HuH-7.5 (cell line): ENCODE data around the gene ANKRD16.
"Not testable (repeated sequence)": the region's sequence is repeated elsewhere in the genome, so short reads cannot be mapped to it uniquely, and the experiment has no call there.

Experiments used
- DNase-seq: peaks from one replicate; pipeline ENCODE4 v3.0.0; 2011; ENCODE audit warnings: low spot score

The ANKRD16 gene

DNA sequence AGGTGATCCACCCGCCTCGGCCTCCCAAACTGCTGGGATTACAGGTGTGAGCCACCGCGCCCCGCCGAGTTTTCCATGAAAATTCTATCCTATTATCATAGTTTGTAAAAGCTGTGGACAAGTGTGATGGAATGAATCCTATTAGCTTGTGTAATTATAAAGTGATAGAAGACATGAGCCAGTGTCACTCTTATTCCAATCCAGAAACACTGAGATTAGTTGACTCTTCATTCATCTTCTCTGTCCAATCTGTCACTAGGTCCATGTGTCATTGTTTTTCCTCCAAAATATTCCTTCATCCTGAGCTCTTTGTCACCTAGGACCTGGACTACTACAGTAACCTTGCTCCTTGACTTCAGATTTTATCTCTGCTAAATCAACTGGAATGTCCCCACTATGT, 13.9 kb upstream of the ANKRD16 start:
- DNase-seq: no peak

DNA sequence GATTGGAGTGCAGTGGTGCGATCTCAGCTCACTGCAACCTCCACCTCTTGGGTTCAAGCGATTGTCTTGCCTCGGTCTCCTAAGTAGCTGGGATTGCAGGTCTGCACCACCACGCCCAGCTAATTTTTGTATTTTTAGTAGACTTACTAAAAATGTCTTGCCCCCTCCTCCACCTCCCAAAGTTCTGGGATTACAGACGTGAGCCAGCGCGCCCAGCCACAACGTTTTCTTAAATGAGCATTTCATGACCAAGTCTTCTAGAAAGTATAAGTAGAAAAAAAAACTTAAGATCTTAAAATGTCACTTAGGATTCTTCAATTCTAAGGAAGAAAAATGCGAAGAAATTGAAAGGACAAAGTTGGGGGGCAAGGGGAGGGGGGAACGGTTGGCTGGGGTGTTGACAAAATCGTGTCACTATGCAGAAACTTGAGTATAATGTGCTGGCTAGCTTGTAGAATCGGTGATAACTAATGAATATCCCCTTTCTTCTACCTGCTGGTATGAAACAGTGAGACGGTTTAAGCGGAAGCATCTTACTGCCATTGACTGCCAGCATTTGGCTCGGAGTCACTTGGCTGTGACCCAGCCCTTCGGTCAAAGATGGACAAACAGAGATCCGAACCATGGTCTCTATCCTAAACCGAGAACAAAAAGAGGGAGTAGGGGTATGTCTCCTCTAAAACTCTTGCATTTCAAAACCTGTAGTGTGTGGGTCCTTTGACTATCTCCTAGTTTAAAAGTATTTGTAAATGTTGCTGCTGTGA, 13.0 kb upstream of the ANKRD16 start:
- no peak for DNase-seq

DNA sequence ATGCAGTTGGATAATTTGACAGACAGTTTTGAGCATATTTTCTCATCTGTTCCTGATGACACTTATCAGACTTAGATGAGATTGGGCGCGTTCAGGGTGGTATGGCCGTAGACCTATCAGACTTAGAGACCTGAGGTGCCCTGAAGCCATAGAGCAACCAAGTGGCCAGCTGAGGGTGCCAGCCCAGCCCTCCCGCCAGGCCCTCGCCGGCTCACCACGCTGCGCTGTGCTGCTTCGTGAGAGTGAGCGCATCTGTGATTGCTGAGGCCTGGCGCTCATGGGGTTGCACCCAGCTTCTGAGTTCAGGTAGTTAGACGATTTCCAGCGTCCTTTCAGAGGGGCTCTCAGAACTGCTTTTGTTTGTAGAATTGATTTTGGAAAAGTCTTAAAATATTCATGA, 10.6 kb upstream of the ANKRD16 start:
- no peak for DNase-seq

DNA sequence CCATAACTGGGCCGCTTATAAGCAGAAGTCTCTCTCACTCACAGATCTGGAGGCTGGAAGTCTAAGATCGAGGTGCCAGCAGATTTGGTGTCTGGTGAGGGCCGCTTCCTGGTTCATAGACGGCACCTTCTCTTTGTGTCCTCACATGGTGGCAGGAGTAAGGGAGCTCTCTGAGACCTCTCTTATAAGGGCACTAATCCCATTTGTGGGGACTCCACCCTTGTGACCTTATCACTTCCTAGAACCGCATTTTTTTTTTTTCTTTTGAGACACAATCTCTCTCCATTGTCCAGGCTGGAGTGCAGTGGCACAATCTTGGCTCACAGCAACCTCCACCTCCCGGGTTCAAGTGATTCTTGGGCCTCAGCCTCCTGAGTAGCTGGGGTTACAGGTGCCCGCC, 8.5 kb upstream of the ANKRD16 start:
- no peak for DNase-seq

DNA sequence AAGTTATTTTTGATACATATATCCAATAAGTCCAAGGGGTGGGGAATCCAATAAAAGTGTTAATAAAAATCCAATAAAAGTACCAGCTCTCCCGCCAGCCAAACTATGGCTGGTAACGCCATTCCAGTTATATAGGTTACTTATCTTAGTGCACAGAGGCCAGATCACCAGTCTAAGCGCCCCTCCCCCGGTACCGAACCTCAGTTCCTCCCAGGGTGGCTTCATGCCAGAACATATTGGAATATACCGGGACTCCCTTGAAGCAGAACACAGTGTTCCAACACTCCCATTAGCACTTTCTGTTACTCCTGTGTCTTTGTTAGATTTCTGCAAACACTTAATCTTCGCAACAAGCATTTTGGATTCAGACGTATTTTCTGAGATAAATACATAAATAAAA, 7.8 kb upstream of the ANKRD16 start:
- DNase-seq: no peak

DNA sequence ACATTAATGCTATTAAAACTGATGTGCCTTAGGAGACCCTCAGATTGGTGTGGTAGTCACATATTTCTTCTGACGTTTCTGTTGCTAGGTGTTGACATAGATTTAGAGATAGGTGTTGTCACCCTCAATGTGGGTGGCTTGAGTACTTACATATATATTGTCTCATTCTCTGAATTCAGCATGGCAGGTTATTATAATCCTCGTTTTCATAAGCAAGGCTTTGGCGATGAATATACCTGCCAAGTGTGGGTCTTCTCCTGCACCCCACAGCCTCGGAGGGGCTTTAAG, 7.3 kb upstream of the ANKRD16 start:
- DNase-seq: no peak

DNA sequence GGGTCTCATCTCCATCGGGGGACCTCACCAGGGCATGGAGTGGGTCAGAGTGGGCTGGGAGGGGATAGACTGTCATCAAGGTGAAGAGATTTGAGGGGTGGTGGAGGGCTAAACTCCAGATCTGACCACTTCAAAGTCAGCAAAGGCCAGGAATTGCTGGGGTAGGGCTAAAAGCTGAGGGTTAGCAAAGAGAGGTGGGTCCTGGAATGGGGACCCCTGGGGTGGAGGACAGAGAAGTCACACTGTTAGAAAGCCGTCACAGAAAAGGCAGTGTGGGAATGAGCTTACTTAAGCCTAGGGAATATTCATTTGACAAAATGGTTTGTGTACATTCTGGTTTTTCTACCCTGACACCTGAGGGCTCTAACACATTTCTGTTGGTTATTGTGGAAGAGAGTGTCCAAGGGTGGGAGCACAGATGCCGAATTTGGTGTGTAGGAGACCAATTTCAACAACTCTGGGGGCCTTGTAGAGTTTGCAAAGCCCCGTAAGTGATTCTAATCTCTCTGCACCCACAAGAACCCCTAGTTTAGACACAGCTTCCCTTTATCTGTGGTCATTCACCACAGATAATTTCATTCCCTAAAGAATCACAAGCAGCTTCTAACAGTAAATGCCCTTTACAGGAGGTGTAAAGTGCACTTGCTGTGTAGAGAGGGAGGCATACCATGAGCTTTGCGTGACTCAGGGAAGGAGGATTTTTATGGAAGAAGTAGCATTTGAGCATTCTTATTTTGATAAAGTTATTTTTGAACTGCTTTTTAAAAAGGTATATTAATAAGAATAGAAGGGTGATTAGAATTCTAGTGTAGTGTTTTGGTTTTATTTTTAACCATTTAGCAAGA, 6.7 kb upstream of the ANKRD16 start:
- DNase-seq: no peak

DNA sequence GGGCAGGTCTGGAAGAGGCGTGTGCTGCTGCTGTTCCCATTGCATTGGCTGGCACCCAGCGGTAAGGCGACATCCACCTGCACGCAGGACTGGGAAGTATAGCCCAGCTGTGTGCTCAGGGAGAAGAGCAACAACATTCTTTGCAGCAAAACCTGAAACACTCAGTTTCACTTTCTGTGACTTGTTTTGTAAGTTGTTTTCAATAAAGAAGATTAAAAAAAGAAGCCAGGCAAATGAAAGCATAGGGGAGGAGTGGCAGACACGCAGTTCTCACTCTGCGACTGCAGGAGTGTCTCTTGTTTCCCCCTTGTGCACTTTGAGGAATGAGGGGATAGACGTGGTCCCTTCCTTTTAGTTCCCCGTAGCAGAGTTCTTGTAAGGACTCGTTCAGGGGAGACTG, 6.1 kb upstream of the ANKRD16 start:
- no peak for DNase-seq

DNA sequence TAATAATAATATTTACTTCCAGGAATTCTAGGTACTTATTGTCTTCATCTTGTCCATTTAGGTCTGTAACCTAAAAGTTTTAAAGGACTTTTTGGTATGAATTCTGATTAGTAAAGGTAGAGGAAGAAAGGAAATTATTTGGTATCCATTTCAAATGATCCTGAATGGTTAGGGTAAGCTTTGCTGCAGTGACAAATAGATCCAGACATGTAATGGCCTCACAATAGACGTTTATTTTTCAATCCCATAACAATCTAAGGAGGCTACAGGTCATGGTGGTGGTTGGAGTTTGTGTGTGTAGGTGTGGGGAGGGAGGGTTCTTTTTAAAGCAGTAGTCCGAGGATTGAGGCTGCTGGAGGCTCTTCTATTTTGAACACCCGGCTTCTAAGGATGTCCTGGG, 5.7 kb upstream of the ANKRD16 start:
- DNase-seq: no peak

DNA sequence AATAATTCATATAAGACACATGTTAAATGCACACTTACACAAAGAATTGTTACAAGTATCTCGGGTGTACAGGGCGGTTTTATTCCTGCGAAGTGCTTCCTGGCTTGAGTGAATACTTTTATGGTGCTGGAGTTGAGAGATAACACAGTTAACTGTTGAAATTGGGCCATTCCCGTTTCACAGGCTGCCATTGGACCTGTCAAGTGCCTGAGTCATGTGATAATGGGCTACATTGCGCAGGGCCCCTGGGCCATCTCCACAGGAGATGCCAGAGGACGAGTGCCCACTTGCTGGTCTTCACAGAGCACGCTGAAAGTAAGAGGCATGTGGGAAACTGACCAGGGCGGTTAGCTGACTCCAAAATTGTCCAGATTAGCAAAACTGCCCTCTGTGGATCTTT, 5.2 kb upstream of the ANKRD16 start:
- no peak for DNase-seq

DNA sequence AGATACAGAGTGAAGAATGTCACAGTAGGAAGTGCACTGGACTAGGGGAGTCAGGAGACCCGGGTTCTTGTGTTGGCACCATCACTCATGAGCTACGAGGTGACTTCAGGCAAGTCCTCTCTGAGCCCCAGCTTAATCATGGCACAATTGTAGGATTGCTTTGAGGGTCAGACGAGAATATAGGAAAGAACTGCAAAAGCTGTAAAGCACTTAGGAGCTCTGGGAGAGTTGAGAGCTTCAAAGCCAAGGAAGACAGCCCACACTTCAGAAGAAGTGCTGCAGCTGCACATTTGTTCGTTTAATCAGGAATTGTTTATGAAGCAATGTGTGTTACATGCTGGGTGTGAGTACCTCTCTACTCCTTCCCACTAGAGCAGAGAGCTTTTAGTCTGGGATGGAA, 4.7 kb upstream of the ANKRD16 start:
- no peak for DNase-seq

DNA sequence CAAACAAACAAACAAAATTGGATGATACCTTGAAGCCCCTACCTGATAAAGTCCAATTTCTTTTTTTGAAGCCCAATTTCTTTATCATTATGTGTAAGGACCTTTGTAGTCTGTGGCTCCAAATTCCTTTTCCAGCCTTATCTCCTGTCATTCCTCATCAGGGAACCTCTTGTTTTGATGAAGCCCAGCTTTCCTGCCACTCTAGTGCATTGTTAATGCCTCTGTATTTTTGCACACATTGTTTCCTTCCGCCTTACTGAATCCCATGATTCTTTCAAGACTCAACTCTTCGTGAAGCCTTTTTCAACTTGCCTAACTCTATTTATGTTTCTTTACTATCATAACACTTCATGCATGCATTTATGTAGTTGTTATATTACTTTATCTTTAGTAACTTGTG, 3.6 kb upstream of the ANKRD16 start:
- no peak for DNase-seq

DNA sequence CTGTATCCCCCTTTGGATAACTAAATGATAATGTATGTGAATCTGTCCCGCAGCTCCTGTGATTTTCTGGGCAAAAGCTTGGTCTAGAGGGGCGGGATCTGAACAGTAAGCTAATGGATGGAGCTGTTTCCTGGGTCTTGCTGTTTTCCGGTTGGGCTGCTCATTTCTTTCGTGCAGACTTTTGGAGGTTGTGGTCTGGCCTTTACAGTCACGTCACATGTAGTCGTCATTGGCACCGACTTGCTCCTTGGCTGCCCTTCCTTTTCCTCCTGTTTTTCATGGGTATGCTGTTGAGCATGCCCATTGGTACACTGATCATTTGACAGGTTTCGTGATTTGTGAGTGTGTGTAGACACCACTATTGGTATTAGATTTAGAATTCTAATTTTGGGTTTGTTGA, 2.3 kb upstream of the ANKRD16 start:
- no peak for DNase-seq

DNA sequence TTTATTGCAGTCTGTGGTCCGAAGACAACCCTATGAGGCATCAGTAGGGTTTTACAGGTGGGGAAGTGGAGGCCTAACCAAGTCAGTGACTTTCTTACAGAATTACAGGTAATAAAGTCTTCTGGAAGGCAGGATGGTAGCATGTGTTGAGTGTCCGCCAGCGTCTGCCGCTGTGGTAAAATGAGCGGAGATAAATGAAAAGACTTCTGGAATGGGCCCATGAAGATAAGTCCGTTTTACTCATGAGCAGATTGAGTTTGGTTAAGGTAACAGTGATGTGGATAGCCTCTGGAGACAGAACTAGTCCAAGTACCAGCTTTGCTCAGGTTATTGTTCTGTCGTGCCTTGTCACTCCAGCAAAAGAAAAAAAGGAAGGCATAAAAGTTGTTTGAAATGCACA, 1.3 kb upstream of the ANKRD16 start:
- DNase-seq: no peak

DNA sequence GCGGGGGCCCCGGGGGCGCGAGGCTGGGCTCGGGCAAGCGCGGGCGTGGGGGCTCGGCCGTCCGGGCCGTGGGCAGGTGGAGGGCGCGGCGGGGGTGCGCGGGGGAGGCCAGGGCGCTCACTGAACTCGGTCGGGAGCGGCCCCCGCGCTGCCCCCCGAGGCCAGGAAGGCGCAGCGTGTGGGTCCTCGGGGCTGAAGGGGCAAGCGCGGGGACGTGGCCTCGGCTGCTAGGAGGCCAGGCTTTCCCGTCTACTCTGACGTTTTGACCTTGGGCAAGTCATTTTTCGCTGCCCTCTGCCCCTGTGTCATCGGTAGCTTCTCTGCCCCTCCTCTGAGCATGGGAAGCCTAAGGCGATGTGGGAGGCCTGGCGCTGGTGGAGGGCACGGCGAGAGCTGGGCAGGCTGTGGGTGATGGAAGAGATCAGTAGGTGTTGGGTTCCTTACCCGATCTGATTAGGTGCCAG, 791 bp upstream of the ANKRD16 start:
- peak; percentile 35 for DNase-seq

DNA sequence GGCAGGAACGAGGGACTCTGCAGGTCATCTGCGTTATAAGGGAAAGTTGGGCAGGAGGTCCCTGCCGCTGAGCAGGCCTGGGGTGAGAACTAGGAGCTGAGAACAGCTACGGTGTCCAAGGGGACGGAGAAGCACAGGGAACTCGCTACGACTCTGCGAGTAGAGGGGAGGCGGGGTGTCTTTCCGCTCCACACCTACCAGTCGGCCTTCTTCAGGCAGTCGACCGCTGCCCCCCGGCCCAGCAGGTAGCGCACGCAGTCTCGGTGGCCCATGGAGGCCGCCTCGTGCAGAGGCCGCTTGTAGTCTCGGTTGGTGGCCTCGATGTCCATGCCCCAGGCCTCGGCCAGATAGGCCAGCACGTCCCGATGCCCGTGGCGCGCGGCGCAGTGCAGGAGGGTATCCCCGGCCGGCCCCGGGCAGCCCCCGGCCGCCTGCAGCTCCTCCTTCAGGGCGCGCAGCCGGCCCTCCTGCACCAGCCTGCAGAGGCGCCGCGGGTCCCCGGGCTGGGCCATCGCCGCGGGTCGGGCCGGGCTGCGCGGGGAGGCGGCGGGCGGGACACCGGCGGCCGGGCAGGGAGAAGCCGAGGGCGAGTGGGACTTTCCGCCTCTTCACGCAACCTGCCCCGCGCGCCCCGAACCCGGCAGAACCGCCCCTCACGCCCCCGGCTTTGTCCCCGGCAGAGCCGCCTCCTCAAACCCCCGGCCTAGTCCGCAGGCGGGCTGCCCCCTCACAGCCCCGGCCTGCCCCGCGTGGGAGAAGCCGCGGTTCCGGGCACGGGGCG, 660 bp downstream of the ANKRD16 start:
- peak; percentile 40 for DNase-seq

DNA sequence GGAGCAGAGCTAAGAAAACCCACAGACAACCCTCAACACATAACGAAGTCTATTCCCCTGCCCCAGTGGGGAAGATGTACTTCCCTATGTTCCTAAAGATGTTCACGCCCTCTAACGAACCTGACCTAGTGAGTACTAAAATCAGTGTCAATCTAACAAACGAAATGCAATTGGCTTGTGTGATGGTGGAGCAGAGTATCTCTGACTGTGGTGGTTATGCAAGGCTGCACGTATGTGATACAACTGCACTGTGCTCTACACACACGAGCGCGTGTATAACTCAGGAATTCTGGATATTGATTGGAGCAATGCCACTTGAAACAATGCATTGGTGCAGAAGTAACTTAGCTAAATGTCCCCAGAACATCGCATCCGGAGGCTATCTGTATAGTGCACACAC, 1.3 kb downstream of the ANKRD16 start:
- DNase-seq: no peak

DNA sequence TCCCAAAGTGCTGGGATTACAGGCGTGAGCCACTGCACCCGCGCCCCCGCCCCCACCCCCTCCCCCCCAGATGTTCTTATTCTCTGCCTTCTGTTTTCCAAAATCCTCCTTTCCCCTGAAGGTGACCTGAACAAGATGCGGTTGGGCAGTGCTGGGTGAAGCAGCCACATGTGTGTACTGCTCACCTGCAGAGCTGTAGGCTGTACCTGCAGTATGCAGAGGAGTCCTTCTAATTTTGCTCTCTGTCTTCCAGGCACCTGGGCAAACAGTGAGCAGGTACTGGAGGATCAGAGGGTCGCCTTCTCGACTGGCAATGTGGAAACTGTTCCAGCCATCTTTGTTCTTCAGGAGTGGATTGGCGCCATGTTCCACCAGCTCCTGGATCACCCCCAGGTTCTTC, 2.1 kb downstream of the ANKRD16 start:
- DNase-seq: no peak

DNA sequence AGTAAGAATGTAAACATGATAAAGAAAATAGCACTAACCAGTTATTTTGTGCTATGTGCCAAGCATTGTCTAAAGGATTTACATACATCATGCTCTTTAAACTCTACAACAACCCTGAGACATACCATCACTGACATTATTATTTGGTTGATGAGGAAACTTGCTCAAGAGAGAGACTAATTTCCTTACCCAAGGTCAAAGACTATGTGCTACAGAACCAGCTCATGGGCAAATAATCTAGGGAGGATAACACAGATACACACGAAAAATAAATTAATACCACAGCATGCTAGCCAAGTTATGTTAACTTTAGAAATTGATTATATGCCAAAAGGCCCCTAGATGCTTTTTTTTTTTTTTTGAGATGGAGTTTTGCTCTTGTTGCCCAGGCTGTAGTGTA, 2.7 kb downstream of the ANKRD16 start:
- DNase-seq: no peak

DNA sequence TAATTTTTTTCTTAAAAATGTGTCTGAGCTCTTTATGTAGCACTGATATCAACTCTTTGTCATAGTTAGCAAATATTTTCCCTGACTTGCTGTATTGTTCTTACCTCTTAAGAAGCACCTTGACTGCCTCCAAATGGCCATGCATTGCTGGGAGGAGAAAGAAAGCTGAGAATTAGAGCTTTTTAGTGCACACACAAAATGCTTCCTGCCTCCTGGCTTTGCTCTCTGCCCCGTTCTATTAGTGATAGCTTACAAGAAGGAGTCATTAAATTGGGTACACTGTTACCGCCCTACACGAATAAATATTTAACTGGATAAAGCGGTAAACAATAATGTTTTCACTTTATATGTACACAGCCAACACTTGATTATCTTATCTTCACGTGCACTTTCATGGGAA, 4.1 kb downstream of the ANKRD16 start:
- no peak for DNase-seq

DNA sequence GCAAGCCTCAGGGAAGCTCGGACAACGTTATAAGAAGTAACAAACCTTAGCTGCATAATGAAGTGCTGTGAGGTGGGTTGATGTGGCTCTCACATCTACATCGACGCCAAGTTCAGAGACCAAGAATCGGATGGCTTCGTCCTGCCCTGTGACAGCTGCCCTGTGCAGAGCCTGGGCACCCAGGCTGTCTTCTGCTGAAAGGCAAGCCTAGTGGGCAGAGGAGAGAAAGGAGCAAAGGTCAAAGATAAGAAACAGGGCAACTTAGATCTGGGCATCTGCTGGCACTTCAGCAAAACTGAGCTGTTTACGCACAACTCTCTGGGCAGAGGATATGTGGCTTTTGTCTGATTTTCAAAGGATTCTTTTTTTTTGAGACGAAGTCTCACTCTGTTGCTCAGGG, 6.7 kb downstream of the ANKRD16 start:
- DNase-seq: no peak

DNA sequence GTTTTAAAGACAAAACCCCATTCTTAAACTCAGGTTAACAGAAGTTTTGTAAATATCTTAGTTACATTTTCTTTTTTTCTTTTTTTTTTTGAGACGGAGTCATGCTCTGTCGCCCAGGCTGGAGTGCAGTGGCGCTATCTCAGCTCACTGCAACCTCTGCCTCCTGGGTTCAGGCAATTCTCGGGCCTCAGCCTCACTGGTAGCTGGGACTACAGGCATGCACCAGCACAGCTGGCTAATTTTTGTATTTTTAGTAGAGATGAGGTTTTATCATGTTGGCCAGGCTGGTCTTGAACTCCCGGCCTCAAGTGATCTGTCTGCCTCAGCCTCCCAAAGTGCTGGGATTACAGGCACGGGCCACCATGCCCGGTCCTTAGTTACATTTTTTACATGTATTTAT, 12.7 kb downstream of the ANKRD16 start:
- DNase-seq: not testable (repeated sequence)

DNA sequence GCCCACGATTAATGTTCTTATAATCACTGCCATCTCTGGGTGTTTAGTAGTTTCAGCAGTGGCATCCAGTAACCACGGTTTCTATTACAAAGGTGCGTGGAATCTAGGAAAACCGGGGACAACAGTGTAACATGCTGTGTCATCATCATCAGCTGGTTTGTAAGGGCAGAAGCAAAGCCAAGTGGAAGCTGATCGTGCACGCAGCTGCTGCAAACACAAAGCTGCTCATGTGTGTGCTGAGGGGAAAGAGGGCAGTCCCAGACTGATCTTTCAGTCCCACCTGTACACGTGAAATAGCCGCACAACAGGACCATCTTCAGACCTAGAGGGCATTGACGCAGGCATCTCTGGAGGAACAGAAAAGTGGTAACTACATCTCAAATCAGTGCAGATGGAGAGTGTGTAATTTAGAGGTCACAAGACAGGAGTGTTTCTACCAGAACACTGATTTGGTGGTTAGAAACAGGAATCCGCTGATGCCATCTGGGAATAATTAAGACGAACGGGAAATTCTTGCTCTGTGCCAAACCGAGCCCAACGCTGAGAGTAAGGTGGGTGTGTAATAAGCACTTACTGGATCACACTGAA, 13.4 kb downstream of the ANKRD16 start:
- no peak for DNase-seq
